ENCODE measurements around the gene NEU2.
"Not testable (repeated sequence)": the region's sequence is repeated elsewhere in the genome, so short reads cannot be mapped to it uniquely, and the experiment has no call there.

Gene NEU2

GRCh38 chr2:233035426-233036161 is 3.1 kb downstream of the NEU2 start:
- no peak for DNase-seq

DNA sequence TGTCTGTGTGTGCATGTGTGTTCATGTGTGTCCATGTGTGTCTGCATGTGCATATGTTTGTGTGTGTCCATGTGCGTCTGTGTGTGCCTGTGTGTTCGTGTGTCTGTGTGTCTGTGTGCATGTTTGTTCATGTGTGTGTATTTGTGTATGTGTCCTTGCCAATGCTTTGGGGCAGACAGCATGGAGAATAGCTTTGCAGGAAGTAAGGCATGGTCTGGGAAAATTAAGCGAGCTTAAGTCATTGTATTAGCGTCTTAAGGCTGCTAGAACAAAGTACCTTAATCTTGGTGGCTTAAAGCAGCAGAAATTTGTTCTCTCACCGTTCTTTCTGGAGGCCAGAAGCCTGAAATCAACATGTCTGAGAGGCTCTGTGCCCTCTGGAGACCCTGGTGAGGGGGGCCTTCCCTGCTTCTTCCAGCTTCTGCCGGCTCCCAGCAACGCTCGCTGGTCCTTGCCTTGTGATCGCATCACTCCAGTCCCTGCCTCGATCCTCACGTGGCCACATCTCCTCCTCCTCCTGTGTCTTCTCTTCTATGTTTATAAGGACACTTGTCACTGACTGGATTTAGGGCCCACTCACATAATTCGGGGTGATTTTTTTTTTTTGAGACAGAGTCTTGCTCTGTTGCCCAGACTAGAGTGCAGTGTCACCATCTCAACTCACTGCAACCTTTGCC is 3.8 kb downstream of the NEU2 start:
- no peak for DNase-seq

DNA sequence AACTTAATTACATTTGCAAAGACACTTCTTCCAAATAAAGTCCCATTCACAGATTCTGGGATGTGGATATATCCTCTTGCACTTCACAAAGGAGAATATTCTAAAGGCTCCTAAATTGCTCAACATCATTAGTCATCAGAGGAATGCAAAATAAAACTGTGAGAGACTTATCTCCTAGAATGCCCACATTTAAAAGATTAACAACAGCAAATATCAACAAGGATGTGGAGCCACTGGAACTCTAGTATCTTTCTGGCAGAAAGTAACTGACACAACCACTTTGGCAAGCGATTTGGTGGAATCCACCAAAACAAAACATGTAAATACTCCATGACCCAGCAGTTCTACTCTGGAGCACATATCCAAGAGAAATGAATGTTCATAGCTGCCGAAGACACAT is 4.6 kb downstream of the NEU2 start:
- no peak for DNase-seq

DNA sequence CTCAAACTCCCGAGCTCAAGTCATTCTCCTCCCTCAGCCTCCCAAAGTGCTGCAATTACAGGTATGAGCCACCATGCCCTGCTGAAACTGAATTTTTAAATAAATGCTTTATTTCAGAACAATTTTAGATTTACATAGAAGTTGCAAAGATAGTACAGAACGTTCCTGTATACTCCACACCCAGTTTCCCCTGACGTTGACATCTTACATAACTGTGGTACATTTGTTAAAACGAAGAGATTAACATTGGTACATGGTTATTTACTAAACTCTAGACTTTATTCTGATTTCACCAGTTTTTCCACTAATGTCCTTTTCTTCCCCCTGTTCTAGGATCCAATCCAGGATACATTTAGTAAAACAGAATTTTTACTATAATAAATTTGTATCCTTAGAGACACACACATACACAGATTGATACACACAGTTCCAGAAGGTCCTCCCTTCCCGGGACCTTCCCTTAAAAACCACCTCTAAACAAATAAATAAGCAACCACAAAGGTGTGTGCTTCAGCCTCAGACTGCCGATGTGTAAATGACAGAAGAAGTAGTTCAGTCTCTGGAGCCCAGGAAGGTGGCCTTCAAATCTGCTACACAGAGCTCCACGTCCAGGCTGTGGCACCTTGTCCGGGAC is 6.9 kb downstream of the NEU2 start:
- DNase-seq = no peak

DNA sequence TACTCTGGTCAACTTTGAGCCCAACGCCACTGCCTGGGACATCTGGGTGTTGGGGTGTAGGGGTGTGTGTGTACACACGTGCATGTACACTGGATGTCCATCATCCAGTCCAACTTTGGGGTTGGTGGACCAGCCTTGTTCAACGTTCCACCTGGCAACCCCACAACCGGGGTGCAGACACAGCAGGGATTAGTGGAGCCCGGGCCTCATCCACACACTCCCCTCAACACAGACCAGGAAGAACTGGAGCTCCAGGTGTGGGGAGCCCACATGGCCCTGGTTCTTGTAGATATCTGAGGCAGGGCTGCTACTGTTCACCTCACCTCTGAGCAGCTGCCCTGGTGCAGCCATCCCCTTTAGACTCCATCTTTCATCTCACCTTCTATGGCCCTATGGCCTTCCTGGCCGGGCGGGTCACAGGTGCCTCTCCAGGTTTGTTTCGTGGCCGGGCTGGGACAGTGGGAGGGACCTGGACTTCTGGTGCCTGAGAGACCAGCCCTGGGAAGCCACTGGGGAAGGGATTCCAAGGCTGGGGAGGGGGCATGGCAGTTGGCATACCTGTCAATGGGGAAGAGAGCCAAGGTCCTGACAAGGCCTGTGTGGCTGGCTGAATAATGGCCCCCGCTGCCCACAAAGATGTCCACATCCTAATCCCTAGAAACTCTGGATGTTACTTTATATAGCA is 7.5 kb downstream of the NEU2 start:
- DNase-seq = no peak

GRCh38 chr2:233040571-233040970 is 8.1 kb downstream of the NEU2 start:
- DNase-seq = no peak

DNA sequence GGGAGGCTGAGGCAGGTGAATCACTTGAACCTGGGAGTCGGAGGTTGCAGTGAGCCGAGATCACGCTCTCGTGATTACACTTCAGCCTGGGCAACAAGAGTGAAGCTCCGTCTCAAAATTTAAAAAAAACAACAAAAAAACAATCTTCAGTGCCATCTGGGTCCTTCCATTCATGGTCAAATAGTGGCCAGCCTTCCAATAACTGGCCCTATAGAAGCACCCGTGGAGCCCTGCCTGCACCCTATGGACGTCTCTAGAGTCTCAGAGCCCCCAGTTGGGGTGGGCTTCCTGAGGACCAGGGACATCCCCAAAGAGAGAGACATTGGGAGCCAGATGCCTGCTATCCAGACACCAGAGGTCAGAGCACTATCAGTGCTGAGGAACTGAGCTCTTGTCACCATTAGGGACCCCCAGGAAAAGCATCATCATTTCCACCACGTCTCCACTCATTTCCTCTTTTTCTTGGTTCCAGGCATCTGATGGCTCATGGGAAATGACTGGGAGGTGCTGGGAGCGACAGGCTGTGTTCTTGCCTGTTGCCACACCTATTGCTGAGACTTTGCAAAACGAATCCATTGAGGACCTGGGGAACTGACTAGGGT is 9.4 kb downstream of the NEU2 start:
- DNase-seq = no peak

GRCh38 chr2:233042549-233042948 is 10.1 kb downstream of the NEU2 start:
- DNase-seq = no peak

DNA sequence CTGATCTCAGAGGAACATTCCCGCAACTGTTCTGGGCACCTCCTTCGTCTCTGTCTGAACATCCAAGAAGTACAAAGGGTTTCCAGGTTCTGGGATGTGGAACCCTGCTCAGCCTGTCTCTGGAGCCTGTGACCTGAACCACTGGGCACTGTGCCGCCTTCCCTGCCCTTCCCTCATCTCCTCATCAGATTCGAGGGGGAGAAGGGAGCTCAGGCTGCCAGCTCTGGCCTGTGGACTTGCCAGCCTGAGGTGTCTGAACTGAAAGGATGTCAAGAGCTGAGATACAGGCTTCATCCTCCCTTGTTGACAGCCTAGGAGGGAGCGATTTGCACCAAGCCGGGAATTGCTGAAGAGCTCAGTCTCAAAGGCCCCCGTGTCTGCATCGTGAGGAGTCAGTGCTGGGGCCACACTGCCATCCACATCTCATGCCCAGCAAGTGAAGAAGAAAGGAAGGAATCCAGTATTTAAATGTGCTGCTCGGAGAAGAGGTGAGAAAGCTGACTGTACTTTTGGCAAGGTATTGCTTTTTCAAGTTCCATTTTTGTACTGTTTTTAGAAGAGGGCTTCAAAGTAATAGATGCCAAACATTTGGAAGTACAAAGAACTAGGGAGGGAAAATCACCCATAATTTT is 12.6 kb downstream of the NEU2 start:
- DNase-seq = no peak

- DNase-seq = no peak
Measured at GRCh38 chr2:233047206-233047605, 14.7 kb downstream of the NEU2 start.

- no peak for DNase-seq
Measured at GRCh38 chr2:233047667-233048066, 15.2 kb downstream of the NEU2 start.

GRCh38 chr2:233048569-233049193 is 16.2 kb downstream of the NEU2 start:
- no peak for DNase-seq

DNA sequence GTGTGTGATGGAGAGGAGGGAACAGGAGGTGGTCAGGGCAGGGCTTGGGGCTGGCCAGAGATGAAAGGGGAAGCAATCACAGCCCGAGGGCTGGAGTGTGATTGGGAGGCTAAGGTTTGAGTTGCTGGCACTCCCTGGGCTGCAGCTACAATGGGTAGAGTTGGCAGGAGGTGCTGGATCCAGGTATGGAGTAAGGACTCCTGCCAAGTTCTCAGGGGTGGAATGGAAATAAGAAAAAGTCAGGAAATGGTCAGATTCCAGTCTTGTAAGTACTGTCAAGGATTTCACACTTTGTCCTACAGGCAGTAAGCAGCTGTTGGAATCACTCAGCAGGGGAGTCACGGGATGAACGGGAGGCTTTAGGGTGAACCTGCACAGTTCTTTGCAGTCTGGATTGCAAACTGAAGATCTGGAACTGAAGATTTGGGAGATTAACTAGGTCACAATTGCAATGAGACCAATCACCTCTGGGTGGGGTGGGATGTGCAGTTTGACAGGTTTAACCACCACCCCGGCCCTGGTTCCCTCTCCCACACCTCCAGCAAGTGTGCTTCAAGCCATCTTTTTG is 16.8 kb downstream of the NEU2 start:
- DNase-seq = no peak

DNA sequence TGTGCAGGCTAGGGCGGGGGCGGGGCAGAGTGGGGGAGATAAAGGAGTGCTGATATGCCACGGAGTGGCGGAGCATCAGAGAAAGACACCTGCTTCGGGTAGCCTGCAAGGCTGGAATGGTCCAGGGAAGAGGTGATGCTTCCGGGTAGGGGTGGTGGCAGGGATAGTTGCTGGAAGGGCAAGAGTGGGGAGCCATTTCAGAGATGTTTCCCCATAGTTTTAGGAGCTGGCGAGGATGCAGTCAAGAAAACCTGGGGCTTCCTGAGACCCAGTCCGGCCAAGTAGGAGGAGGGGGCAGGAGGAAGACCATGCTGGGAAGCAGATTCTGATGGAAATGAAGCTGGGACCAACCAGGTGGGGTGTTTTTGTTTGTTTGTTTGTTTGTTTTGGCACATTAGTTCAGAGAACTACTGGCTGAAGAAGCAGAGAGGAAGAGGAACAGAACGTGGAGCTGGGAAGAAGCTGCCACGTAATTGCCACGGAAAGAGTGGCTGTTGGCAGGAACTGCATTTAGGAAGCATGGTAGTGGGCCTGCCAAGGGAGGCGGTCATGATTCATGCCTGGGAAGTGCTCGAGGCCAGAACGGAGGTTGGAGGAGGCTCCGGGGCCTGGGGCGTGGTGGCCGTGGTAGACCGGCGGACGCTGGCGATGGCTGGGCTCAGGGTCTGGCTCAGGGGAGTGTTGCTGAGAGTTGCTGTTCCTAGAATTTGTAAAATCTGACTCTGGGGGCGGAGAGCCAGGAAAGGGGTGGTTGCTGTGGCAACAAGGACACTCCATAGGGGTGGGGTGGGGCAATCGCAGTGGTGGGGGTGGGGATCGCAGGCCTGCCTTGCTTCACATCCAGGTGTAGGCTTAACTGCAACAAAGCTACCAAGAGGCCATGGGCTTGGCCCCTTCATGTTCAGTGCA is 19.0 kb downstream of the NEU2 start:
- DNase-seq = no peak

GRCh38 chr2:233052517-233052916 is 20.0 kb downstream of the NEU2 start:
- DNase-seq = not testable (repeated sequence)

GRCh38 chr2:233053928-233054784 is 21.7 kb downstream of the NEU2 start:
- DNase-seq = peak; percentile 33 to 41

DNA sequence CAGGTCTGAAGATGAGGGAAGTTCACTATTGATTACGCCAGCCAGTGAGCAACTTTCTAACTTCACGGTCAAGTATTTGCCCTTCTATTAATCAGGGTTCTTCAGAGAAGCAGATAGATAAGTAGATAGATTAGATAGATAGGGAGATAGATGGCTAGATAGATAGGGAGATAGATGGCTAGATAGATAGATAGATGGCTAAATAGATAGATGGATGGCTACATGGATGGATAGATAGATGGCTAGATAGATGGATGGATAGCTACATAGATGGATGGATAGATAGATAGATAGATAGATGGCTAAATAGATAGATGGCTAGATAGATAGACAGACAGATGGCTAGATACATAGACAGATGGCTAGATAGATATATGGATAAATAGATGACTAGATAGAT is 22.9 kb downstream of the NEU2 start:
- DNase-seq = no peak

GRCh38 chr2:233056961-233057605 is 24.6 kb downstream of the NEU2 start:
- DNase-seq = no peak

All from NCI-H2081 (cell line).